ENCODE measurements around the gene GBP7.

GBP7 gene

GRCh38 chr1:89176971-89177370 lies 1.2 kb upstream of the GBP7 start:
- Histone ChIP-seq H3K27me3 (replicated peaks; ENCODE audit: control insufficient read depth, insufficient read depth, low read length) (no peaks in the 10 kb centered on the region), H3K36me3 (ENCODE audit: control insufficient read depth, insufficient read depth, low read length) (no peaks in the 10 kb centered on the region), H3K4me3 (replicated peaks; ENCODE audit: low read depth, low read length) (no peak overlapping the region)
- TF ChIP-seq CTCF (IDR thresholded peaks at IDR 0.05; ENCODE audit: insufficient read depth, low read length, poor library complexity, severe bottlenecking): no peak
- DNase-seq (ENCODE audit: extremely low read depth, insufficient read length): no peak

DNA sequence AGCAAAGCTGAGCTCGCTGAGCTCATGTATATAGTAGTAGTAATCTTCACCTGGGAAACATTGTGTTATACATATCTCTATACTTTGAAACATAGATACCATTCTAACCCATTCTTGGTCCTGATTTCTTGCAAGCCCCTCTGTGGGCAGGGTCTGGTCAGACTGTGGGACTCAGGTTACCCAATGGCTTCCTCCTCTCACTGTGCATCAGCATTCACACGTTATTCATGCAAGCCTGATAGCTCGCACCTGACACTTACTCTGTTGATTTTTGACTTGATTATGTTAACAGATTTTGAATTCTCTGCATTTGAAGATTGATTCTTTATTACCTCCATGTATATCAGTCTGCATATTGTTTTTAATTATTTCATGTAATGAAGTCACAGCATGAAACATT lies 1.3 kb downstream of the GBP7 start:
- no peak for TF ChIP-seq CTCF (IDR thresholded peaks at IDR 0.05; ENCODE audit: insufficient read depth, low read length, poor library complexity, severe bottlenecking)
- no peak overlapping the region for H3K4me3 ChIP-seq (replicated peaks; ENCODE audit: low read depth, low read length)
- no peaks in the 10 kb centered on the region for H3K27me3 ChIP-seq (replicated peaks; ENCODE audit: control insufficient read depth, insufficient read depth, low read length)
- no peaks in the 10 kb centered on the region for H3K36me3 ChIP-seq (ENCODE audit: control insufficient read depth, insufficient read depth, low read length)
- DNase-seq (ENCODE audit: extremely low read depth, insufficient read length): no peak

GRCh38 chr1:89172468-89173143 lies 3.2 kb downstream of the GBP7 start:
- Histone ChIP-seq H3K27me3 (replicated peaks; ENCODE audit: control insufficient read depth, insufficient read depth, low read length) (no peaks in the 10 kb centered on the region), H3K36me3 (ENCODE audit: control insufficient read depth, insufficient read depth, low read length) (no peaks in the 10 kb centered on the region), H3K4me3 (replicated peaks; ENCODE audit: low read depth, low read length) (no peak overlapping the region)
- no peak for TF ChIP-seq CTCF (IDR thresholded peaks at IDR 0.05; ENCODE audit: insufficient read depth, low read length, poor library complexity, severe bottlenecking)
- no peak for DNase-seq (ENCODE audit: extremely low read depth, insufficient read length)

GRCh38 chr1:89171067-89171438 lies 4.8 kb downstream of the GBP7 start:
- no peak for DNase-seq (ENCODE audit: extremely low read depth, insufficient read length)
- no peaks in the 10 kb centered on the region for H3K36me3 ChIP-seq (ENCODE audit: control insufficient read depth, insufficient read depth, low read length)
- no peak overlapping the region for H3K4me3 ChIP-seq (replicated peaks; ENCODE audit: low read depth, low read length)
- no peak for TF ChIP-seq CTCF (IDR thresholded peaks at IDR 0.05; ENCODE audit: insufficient read depth, low read length, poor library complexity, severe bottlenecking)
- no peaks in the 10 kb centered on the region for H3K27me3 ChIP-seq (replicated peaks; ENCODE audit: control insufficient read depth, insufficient read depth, low read length)

DNA sequence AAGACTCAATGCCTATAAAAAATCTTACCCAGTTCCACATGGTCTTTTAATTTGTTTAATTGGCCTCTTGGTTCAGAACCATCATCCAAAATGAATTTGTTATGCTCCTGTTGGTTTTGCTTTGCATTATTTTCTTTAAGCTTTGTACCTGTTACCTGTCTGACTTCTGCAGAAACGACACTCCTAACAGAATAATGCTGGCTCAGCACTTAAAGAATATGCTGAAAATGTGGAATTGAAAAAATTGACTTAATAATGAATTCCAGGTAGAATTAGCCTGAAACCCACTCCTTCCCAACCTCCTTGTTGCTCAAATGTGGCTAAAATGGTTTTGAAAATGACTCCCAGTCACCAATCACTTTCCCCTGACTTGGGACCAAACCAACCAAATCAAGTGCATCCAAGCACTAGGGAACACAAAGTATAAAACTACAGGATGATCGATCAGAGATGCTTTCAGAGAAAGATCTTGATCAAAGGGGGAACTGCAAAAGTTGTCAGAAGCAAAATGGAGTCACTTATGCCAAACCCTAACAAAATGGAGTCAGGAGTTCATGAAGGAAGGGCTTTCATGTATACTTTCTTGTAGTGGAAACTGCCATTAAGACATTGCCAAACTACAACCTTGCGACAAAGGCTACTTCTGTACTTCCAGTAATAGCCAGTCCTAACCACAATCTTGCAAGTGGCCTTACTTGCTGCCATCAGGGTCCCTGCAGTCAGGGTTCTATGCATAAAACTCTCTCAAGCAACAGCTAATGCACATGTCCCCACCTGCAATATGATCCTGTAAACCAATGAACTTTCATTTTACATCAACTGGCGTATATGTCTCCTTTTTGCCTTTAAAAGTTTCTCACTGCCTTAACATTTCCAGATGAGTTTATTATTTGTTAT lies 5.4 kb downstream of the GBP7 start:
- DNase-seq (ENCODE audit: extremely low read depth, insufficient read length): no peak
- Histone ChIP-seq H3K36me3 (ENCODE audit: control insufficient read depth, insufficient read depth, low read length) (no peaks in the 10 kb centered on the region), H3K4me3 (replicated peaks; ENCODE audit: low read depth, low read length) (no peak overlapping the region), H3K27me3 (replicated peaks; ENCODE audit: control insufficient read depth, insufficient read depth, low read length) (no peaks in the 10 kb centered on the region)
- no peak for TF ChIP-seq CTCF (IDR thresholded peaks at IDR 0.05; ENCODE audit: insufficient read depth, low read length, poor library complexity, severe bottlenecking)

Measured in GM06990 (cell line).